SK-N-SH treated with all-trans-retinoic acid at 6 μM for 48 hours (cell line): ENCODE measurements around the gene OASL.

ENCODE experiments used
- ATAC-seq: fragments of 200-7000 bp; cut with Tn5 transposase; 3 replicates; pipeline ENCODE4 v1.9.1; 2020; ENCODE audit warnings: mild to moderate bottlenecking, moderate library complexity
- ARNTL ChIP-seq: fragments of 450-650 bp; formaldehyde crosslinking; IDR thresholded peaks from 2 replicates; pipeline ENCODE4 v1.5.0; 2020; ENCODE audit warnings: low read depth, mild to moderate bottlenecking, moderate library complexity, borderline replicate concordance
- BACH2 ChIP-seq: fragments of 250-450 bp; sonication (Bioruptor Pico); IDR thresholded peaks from 2 replicates; pipeline ENCODE4 v1.9.0; 2021; ENCODE audit warnings: mild to moderate bottlenecking, borderline replicate concordance
- CREB5 ChIP-seq: fragments of 250-450 bp; sonication (Bioruptor Pico); IDR thresholded peaks from 2 replicates; pipeline ENCODE4 v1.5.1; 2020; ENCODE audit warnings: low read depth, mild to moderate bottlenecking, moderate library complexity
- GLIS3 ChIP-seq: fragments of 250-450 bp; sonication (Bioruptor Pico); IDR thresholded peaks from 2 replicates; pipeline ENCODE4 v1.5.0; 2020; ENCODE audit warnings: mild to moderate bottlenecking, moderate library complexity
- ISL1 ChIP-seq: fragments of 250-450 bp; sonication (Bioruptor Pico); IDR thresholded peaks from 2 replicates; pipeline ENCODE4 v2.1.2; 2022; ENCODE audit warnings: mild to moderate bottlenecking, moderate library complexity
- PPARA ChIP-seq: fragments of 250-450 bp; sonication (Bioruptor Pico); IDR thresholded peaks from 2 replicates; pipeline ENCODE4 v1.5.0; 2020; ENCODE audit warnings: mild to moderate bottlenecking, borderline replicate concordance
- RARB ChIP-seq: fragments of 250-450 bp; sonication (Bioruptor Pico); IDR thresholded peaks from 2 replicates; pipeline ENCODE4 v1.8.0; 2021; ENCODE audit warnings: mild to moderate bottlenecking, moderate library complexity
- SNAI2 ChIP-seq: fragments of 250-450 bp; sonication (Bioruptor Pico); IDR thresholded peaks from 2 replicates; pipeline ENCODE4 v1.5.0; 2020; ENCODE audit warnings: mild to moderate bottlenecking, moderate library complexity
- TCF4 ChIP-seq: fragments of 250-450 bp; sonication (Bioruptor Pico); IDR thresholded peaks from 2 replicates; pipeline ENCODE4 v1.8.0; 2021; ENCODE audit warnings: mild to moderate bottlenecking, moderate library complexity, borderline replicate concordance
- TOX ChIP-seq: fragments of 250-450 bp; sonication (Bioruptor Pico); IDR thresholded peaks from 2 replicates; pipeline ENCODE4 v1.8.0; 2021; ENCODE audit warnings: mild to moderate bottlenecking, moderate library complexity, borderline replicate concordance
- ZC3H10 ChIP-seq: fragments of 250-450 bp; sonication (Bioruptor Pico); IDR thresholded peaks from 2 replicates; pipeline ENCODE4 v1.5.1; 2021; ENCODE audit warnings: mild to moderate bottlenecking, moderate library complexity
- ZFP3 ChIP-seq: fragments of 250-450 bp; sonication (Bioruptor Pico); IDR thresholded peaks from 2 replicates; pipeline ENCODE4 v1.5.0; 2020; ENCODE audit warnings: mild to moderate bottlenecking, moderate library complexity
- ZFP30 ChIP-seq: fragments of 450-650 bp; formaldehyde crosslinking; IDR thresholded peaks from 2 replicates; pipeline ENCODE4 v1.5.0; 2022; ENCODE audit warnings: mild to moderate bottlenecking, moderate library complexity
- ZNF565 ChIP-seq: fragments of 450-650 bp; formaldehyde crosslinking; conservative IDR thresholded peaks from 2 replicates; pipeline ENCODE4 v1.5.0; 2020; ENCODE audit warnings: low read depth, mild to moderate bottlenecking, moderate library complexity
- ZNF70 ChIP-seq: fragments of 450-650 bp; formaldehyde crosslinking; IDR thresholded peaks from 2 replicates; pipeline ENCODE4 v1.5.0; 2020; ENCODE audit warnings: mild to moderate bottlenecking, moderate library complexity
- TF ChIP-seq, protein P1 (sequence below): fragments of 250-450 bp; sonication (Bioruptor Pico); IDR thresholded peaks from 2 replicates; pipeline ENCODE4 v1.5.1; 2021; ENCODE audit warnings: mild to moderate bottlenecking, moderate library complexity
- TF ChIP-seq, protein P2 (sequence below): fragments of 250-450 bp; sonication (Bioruptor Pico); IDR thresholded peaks from 2 replicates; pipeline ENCODE4 v1.8.0; 2020; ENCODE audit warnings: mild to moderate bottlenecking, moderate library complexity, borderline replicate concordance
- TF ChIP-seq, protein P3 (sequence below): fragments of 250-450 bp; sonication (Bioruptor Pico); IDR thresholded peaks from 2 replicates; pipeline ENCODE4 v1.8.0; 2021; ENCODE audit warnings: low read depth, mild to moderate bottlenecking, moderate library complexity, borderline replicate concordance

The OASL gene

DNA sequence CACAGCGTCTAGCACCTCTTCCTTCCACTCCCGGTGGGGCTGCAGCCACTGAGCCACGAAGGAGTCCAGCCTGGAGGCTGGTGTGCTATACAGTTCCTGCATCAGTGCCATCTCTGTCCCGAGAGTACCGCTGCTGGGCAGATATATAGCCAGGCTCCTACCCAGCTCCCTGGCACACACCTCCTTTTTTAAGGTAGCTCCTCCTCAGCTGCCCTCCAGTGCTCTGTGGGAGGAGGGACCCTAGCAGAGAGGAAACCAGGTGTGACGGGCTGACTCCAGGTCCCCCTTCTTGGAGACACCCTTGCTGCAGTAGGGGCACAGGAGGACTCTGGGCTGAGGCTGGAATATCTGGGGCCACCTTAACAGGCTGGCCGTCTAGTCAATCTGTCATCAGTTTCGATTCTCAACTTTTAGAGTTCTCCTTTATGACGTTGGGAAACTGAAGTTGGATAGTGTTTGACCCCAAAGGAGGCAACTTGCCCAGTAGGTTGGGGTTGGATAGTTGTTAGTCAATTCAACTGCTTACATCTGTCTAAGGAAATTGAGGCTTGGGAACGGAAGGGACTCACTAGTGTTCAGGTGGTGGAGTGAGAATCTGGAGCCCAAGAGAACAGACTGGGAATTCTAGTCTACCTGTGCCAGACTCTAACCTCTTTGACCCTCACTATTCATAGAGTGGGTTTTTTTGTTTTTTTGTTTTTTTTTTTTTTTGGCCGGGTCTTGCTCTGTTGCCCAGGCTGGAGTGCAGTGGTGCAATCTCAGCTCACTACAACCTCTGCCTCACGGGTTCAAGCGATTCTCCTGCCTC lies at the start of gene OASL:
TSS of gene OASL (minus strand) at position 386 of the 808 bp plus-strand sequence. CDS start at position 111, 275 bp downstream.
- peak; percentile 90 for ATAC-seq
- no peak for TF ChIP-seq RARB (CRISPR knock-in tag)
- TF ChIP-seq TCF4 (CRISPR knock-in tag) = no peak
- no peak for TF ChIP-seq ZFP30 (CRISPR knock-in tag)

- TF ChIP-seq TOX (CRISPR knock-in tag) (no peak), CREB5 (CRISPR knock-in tag) (no peak), ZFP3 (CRISPR knock-in tag) (no peak), ISL1 (CRISPR knock-in tag) (no peak), ZNF565 (CRISPR knock-in tag) (no peak), RARB (CRISPR knock-in tag) (no peak), BACH2 (no peak), SNAI2 (no peak), TCF4 (CRISPR knock-in tag) (no peak), ZNF70 (CRISPR knock-in tag) (no peak), GLIS3 (CRISPR knock-in tag) (no peak), ZC3H10 (no peak)
- TF ChIP-seq, protein P1, sequence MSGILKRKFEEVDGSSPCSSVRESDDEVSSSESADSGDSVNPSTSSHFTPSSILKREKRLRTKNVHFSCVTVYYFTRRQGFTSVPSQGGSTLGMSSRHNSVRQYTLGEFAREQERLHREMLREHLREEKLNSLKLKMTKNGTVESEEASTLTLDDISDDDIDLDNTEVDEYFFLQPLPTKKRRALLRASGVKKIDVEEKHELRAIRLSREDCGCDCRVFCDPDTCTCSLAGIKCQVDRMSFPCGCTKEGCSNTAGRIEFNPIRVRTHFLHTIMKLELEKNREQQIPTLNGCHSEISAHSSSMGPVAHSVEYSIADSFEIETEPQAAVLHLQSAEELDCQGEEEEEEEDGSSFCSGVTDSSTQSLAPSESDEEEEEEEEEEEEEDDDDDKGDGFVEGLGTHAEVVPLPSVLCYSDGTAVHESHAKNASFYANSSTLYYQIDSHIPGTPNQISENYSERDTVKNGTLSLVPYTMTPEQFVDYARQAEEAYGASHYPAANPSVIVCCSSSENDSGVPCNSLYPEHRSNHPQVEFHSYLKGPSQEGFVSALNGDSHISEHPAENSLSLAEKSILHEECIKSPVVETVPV (CRISPR knock-in tag) = no peak
- TF ChIP-seq, protein P2, sequence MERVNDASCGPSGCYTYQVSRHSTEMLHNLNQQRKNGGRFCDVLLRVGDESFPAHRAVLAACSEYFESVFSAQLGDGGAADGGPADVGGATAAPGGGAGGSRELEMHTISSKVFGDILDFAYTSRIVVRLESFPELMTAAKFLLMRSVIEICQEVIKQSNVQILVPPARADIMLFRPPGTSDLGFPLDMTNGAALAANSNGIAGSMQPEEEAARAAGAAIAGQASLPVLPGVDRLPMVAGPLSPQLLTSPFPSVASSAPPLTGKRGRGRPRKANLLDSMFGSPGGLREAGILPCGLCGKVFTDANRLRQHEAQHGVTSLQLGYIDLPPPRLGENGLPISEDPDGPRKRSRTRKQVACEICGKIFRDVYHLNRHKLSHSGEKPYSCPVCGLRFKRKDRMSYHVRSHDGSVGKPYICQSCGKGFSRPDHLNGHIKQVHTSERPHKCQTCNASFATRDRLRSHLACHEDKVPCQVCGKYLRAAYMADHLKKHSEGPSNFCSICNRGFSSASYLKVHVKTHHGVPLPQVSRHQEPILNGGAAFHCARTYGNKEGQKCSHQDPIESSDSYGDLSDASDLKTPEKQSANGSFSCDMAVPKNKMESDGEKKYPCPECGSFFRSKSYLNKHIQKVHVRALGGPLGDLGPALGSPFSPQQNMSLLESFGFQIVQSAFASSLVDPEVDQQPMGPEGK = no peak
- ATAC-seq = no peak
Measured at GRCh38 chr12:121088195-121088585, 49.1 kb upstream of the OASL start.

DNA sequence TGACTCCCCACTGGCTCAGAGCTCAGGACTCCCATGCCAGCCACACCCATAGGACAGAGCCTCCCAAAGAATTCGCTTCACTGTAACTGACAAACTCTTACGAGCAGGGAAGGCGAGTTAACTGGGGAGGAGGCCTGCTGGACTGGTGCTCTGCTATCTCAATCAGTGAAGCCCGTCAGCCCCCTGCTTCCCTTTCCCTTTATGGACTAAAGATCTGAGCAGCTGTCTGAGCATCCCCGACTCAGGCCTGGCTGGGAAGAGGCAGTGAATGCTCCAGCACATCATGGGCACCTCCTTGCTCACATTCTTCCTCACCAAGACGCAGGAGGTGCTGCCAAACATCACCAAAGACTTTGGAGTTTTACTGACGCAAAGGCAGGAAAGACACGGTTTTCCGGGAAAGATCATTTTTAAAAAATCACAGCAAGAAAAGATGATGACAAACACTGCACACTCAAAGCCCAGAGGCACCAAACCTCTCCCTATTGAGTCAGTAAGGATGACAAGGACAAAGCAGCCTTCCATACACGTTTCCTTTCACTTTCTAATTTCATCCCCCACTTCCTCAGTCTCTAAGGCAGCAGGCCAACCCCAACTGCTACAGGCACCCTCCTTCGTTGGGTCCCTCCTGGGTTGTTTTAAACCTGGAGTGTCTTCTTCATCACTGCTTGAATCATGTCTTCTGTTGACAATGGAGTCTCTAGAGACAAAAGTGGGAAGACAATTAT lies 48.6 kb upstream of the OASL start:
- TF ChIP-seq TCF4 (CRISPR knock-in tag) (no peak), ZNF70 (CRISPR knock-in tag) (no peak), ZNF565 (CRISPR knock-in tag) (no peak), ISL1 (CRISPR knock-in tag) (no peak), PPARA (CRISPR knock-in tag) (no peak), BACH2 (no peak), GLIS3 (CRISPR knock-in tag) (no peak), ZC3H10 (no peak), ARNTL (CRISPR knock-in tag) (no peak)
- TF ChIP-seq, protein P1 (CRISPR knock-in tag) = no peak
- TF ChIP-seq, protein P3, sequence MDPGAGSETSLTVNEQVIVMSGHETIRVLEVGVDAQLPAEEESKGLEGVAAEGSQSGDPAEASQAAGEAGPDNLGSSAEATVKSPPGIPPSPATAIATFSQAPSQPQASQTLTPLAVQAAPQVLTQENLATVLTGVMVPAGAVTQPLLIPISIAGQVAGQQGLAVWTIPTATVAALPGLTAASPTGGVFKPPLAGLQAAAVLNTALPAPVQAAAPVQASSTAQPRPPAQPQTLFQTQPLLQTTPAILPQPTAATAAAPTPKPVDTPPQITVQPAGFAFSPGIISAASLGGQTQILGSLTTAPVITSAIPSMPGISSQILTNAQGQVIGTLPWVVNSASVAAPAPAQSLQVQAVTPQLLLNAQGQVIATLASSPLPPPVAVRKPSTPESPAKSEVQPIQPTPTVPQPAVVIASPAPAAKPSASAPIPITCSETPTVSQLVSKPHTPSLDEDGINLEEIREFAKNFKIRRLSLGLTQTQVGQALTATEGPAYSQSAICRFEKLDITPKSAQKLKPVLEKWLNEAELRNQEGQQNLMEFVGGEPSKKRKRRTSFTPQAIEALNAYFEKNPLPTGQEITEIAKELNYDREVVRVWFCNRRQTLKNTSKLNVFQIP (CRISPR knock-in tag) = no peak
- ATAC-seq = no peak
